GM12872 (cell line): Measurements from ENCODE around the gene GLYATL1.
A peak's percentile ranks its signal among the peaks of the same experiment; 100 is the strongest.

Source experiments
- TF ChIP-seq, protein P1 (sequence below): IDR thresholded peaks from 3 replicates; pipeline ENCODE4 v1.5.1; 2011; ENCODE audit warnings: low read depth, mild to moderate bottlenecking, low read length, moderate library complexity; ENCODE audit not compliant: insufficient read depth

GLYATL1 gene

DNA sequence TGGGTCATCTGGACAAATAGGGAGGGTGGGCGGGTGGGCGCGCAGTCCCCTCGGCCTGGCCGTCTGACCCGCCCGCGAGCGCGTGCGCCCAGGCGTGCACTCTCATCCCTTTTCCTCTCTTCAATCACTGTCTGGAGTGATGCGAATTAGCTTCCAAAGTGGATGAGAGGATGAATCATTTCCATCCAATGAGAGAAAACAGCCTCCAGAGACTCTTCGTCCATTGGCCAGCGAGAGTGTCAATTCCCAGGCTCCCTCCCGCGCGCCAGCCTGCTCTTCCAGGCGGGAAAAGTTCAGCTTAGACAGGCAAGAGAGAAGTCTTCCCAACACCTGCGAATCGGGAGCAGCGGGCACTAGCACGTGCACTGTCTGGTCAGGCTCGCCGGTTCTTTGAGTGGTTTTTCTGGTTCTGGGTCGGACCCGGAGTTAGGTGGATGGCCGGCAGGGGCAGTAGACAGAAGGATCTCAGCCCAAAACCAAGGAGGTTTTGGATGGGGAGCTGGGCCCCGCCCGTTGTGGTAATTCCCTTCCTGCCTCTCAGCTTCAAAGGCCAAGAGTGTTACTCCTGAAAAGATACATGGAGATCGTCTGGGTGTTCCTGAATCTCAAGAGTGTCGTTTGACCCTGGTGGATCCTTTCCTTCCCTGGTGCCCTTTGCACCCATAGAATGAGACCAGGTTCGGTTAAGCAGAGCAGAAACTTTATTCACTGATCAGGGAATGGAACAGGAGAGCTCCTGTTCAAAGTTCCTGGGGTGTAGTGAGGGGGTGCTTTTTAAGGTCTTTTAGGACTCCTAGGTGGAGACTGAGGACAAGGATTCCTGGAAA, 33.4 kb upstream of the GLYATL1 start:
- TF ChIP-seq, protein P1, sequence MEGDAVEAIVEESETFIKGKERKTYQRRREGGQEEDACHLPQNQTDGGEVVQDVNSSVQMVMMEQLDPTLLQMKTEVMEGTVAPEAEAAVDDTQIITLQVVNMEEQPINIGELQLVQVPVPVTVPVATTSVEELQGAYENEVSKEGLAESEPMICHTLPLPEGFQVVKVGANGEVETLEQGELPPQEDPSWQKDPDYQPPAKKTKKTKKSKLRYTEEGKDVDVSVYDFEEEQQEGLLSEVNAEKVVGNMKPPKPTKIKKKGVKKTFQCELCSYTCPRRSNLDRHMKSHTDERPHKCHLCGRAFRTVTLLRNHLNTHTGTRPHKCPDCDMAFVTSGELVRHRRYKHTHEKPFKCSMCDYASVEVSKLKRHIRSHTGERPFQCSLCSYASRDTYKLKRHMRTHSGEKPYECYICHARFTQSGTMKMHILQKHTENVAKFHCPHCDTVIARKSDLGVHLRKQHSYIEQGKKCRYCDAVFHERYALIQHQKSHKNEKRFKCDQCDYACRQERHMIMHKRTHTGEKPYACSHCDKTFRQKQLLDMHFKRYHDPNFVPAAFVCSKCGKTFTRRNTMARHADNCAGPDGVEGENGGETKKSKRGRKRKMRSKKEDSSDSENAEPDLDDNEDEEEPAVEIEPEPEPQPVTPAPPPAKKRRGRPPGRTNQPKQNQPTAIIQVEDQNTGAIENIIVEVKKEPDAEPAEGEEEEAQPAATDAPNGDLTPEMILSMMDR: 0 out of 3 replicates have a peak, but pooled peaks have one; percentile 16

DNA sequence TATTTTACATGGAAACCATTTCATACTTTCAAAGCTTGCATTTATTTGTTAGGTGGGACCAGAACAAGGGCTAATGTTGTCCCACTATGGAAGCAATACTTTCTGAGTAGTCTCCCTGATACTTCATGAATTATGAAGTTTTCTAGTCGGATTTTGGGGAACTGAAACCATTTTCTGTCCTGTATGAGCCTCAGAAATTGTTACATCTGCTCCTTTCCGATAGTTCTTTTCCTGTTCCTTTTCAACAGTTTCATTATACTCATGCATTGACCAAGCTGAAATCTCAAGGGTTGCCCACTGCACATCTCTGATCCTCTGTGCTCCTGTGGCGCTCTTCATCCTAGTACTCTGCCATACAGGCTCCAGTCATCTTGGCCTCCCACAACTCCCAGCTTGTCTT, 31.5 kb upstream of the GLYATL1 start:
- TF ChIP-seq, protein P1: no peak

DNA sequence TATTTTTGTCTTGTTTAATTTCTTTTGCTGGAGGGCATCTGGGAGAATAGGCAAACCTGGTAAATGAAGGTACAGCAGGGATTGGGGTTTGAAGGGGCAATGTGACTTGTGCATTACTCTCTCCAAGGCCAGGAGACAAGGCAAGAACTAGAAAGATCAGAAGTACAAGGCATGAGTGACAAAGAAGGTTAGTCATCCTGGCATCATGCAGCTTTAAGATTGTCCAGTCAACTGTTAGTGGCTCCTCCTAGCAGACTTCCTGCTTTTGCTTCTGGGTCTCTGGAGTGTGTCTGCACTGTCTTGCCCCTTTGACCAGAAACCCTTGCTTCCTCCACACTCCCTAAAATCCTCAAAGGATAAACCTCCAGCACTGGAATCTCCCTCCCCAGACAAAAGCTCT, 27.2 kb upstream of the GLYATL1 start:
- TF ChIP-seq, protein P1: no peak

DNA sequence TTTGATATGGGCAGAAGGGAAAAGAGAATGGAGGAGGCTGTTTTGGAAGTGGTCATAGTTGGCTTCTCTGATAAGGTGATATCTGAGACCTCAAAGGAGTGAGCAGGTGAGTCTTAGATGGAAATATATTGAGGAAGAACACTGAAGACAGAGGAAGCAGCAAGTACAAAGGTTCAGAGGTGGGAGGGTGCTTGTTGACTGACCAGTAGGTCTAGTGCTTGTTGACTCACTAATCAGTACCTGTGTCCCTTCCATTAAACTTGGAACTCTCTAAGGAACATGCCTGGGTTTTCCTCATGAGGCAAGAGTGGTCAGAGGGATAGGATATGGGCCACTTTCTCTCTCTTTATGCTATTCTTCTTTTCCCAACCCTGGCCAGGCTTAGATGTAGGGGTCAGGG, 25.6 kb upstream of the GLYATL1 start:
- TF ChIP-seq, protein P1: no peak

DNA sequence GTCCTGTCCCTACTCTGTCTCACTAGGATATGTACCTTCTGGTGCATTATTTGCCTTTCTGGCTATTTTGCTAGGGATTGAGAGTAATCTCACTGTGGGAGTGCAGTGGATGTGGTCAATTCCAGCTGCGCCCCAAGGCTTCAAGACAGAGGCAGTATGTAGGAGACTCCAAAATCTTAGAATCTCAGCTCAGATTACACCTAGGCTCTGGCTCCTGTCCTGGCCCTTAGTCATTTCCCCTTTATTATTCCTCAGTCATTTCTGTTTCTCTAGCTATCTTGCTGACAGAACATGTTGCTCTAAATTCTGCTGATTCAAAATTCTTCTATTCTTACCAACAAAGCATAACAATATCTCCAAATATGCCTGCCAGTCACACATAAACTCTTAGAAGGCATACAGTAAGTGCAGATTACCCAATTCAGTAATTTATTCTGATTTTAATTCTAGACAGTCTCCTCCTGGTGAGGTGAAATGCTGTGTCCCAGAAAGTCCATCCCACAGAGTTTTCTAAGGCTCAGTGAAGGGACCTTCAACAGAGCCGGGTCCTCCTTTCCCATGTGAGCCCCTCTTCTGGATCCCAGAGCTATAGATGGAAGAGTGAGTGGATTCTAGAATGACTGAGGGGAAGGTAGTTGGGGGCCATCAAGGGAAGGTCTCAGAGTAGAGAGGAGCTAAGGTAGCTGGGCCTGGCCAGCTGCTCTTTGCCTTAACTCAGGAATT, 24.3 kb upstream of the GLYATL1 start:
- TF ChIP-seq, protein P1: no peak

DNA sequence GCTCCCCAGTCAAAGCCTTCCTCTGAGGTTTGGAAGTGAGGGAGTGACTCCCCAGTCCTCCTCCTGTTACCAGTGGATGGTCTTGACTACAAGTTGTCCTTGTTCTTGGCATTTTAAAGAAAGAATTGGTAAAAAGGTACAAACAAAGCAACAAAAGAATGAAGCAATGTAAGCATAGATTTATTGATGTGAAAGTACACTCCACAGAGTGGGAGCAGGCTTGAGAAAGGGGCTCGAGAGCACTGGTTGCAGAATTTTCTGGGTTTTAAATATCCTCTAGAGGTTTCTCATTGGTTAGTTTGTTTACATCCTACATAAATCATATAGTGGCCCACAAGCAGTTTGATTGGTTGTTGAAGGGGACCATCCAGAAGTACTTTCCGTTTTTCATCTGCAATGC, 22.7 kb upstream of the GLYATL1 start:
- TF ChIP-seq, protein P1: no peak

DNA sequence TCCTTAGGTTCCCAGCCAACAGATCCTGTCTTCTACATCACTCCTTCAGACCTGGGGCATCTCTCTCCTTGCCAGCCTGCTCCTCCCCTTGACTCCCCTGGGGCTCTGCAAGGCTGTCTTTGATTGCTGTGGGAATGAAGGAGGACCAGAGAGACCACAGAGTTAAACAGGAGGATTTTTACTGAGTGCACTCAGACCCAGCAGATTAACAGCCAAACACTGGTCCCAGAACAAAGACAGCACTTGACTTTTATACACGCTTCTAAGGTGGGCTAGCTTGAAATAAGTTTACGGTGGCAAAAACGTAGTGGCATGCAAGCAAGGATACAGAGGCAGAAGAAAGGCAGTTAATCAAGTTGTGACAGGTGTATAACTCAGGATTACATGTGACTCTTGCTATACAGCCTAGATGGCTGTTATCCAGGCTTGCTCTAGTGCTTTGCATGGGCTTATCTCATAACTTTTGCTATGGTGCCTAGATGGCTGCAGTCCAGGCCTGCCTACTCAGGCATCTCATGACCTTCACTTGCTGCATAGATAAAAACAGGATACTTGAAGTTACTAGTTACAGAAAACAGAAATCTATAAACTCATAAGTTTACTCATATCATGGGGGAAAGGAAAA, 22.0 kb upstream of the GLYATL1 start:
- TF ChIP-seq, protein P1: no peak
